Peyer's patch (tissue), 4 donors: ENCODE results near the gene CHAF1A. TPM values are rescaled to one million over a fixed set of nuclear protein-coding genes. Genes with fewer than 3 reads are reported as not detected.

Experiments
- DNase-seq, 3 donors: peaks; one replicate each; pipeline ENCODE4 v3.0.0-alpha.2; 2017 to 2019
- H3K27ac ChIP-seq, 4 donors: fragments of 200-600 bp; sonication (generic); one replicate each; pipeline ENCODE4 v1.5.1; 2016 to 2019
- H3K27me3 ChIP-seq, 2 donors: fragments of 200-600 bp; sonication (generic); one replicate each; pipeline ENCODE4 v1.5.1; 2019
- H3K36me3 ChIP-seq, 3 donors: fragments of 200-600 bp; sonication (generic); one replicate each; pipeline ENCODE4 v1.5.1; 2016 to 2019
- H3K4me1 ChIP-seq, 4 donors: fragments of 200-600 bp; sonication (generic); one replicate each; pipeline ENCODE4 v1.5.1; 2016 to 2019
- H3K4me3 ChIP-seq, 4 donors: fragments of 200-600 bp; sonication (generic); 1 replicate in 3 of 4; 2 replicates in 1 of 4; pipeline ENCODE4 v1.5.1; 2016 to 2019; ENCODE audit warnings: mild to moderate bottlenecking in 1 of 4
- H3K9me3 ChIP-seq, 4 donors: fragments of 200-600 bp; sonication (generic); one replicate each; pipeline ENCODE4 v1.5.1; 2016 to 2019; ENCODE audit warnings: mild to moderate bottlenecking in 1 of 4
- POLR2A ChIP-seq, 2 donors: fragments of 450-650 bp; IDR thresholded peaks; one replicate each; pipeline ENCODE4 v1.5.1; 2017; ENCODE audit warnings: antibody characterized with exemption in 2 of 2, mild to moderate bottlenecking in 2 of 2, moderate library complexity in 2 of 2
- total RNA-seq, 4 donors: library from RNA; depleted of rRNA; stranded (reverse); fragments of >200 nt; gene quantifications; one replicate each; pipeline ENCODE4 v1.1.0, GENCODE V29; 2016
- TF ChIP-seq, protein P1 (sequence below), 6 experiments: fragments of 450-650 bp in 4 of 6; fragments of 200-600 bp in 2 of 6; sonication (generic) in 1 of 6; IDR thresholded peaks; one replicate each; pipeline ENCODE4 v1.5.1; 2017 to 2019; ENCODE audit warnings: antibody characterized with exemption in 6 of 6, mild to moderate bottlenecking in 3 of 6, moderate library complexity in 1 of 6

CHAF1A gene
- total RNA-seq, 4 donors from 2014 or later = 7.5 to 66.8 (median 14.4) TPM

DNA sequence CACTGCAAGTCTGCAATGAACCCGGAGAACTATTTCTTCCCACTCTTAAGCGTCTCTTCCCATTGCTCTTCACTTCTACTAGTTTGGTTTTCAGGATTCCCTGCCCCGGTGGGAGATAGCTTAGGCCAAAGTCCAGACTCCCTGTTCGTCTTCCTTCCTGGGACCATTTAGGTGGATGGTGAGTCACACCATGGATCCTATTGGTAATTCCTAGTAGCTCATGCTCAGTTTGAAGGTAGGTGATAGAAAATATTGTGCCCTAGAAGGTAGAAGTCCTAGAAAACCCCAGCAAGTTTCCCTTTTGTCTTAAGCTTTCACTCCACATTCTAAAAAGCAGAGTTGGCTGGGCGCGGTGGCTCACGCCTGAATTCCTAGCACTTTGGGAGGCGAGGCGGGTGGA lies 13.8 kb downstream of the CHAF1A start:
- no peaks in the 10 kb centered on the region for H3K27me3 ChIP-seq
- H3K4me1 ChIP-seq = no peaks in the 10 kb centered on the region
- no peak overlapping the region for H3K4me3 ChIP-seq
- H3K36me3 ChIP-seq = no peaks in the 10 kb centered on the region
- no peak for DNase-seq
- no peaks in the 10 kb centered on the region for H3K9me3 ChIP-seq
- H3K27ac ChIP-seq = no peak overlapping the region
- no peak for TF ChIP-seq POLR2A (IDR thresholded peaks at IDR 0.05)
- TF ChIP-seq, protein P1, sequence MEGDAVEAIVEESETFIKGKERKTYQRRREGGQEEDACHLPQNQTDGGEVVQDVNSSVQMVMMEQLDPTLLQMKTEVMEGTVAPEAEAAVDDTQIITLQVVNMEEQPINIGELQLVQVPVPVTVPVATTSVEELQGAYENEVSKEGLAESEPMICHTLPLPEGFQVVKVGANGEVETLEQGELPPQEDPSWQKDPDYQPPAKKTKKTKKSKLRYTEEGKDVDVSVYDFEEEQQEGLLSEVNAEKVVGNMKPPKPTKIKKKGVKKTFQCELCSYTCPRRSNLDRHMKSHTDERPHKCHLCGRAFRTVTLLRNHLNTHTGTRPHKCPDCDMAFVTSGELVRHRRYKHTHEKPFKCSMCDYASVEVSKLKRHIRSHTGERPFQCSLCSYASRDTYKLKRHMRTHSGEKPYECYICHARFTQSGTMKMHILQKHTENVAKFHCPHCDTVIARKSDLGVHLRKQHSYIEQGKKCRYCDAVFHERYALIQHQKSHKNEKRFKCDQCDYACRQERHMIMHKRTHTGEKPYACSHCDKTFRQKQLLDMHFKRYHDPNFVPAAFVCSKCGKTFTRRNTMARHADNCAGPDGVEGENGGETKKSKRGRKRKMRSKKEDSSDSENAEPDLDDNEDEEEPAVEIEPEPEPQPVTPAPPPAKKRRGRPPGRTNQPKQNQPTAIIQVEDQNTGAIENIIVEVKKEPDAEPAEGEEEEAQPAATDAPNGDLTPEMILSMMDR (IDR thresholded peaks at IDR 0.05) = no peak

DNA sequence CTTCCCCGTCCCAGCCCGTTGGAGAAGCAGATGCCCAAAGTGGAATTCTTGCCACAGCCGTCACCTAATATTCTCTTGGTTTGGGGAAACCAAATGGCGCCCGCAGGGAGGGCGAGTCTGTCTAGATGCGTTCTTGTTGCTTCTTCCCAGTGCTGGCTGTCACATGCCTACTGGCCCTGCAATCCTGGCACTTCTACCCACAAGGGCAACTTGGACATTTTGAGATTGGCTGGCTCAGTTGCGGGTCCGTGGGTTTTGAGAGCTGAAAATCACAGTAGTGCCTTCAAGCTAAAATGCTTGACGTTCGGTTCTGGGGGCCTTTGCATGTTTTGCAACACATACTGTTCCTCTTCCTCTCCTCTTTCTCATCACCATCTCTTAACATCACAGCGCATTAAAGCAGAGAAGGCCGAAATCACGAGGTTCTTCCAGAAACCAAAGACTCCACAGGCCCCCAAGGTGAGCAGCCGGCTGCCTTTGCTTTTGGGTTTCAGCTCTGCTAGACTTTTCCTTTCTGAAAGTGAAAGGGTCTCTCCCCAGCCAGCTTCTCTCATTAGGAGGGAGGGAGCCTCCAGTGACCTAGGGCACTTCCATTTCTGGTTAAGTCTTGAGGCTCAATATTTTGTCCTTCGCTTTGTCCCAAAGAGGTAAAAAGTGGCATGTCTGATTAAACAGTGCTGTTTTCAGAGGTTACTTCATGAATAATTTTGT lies 21.1 kb downstream of the CHAF1A start:
- no peaks in the 10 kb centered on the region for H3K9me3 ChIP-seq
- no peaks in the 10 kb centered on the region for H3K4me1 ChIP-seq
- H3K4me3 ChIP-seq = no peak overlapping the region
- no peak for TF ChIP-seq POLR2A (IDR thresholded peaks at IDR 0.05)
- TF ChIP-seq, protein P1 (IDR thresholded peaks at IDR 0.05) = no peak
- no peak for DNase-seq
- no peak overlapping the region for H3K27ac ChIP-seq
- no peaks in the 10 kb centered on the region for H3K27me3 ChIP-seq
- peaks cover 0 to 4% (median 0%) of the 10 kb centered on the region in 3 donors for H3K36me3 ChIP-seq

DNA sequence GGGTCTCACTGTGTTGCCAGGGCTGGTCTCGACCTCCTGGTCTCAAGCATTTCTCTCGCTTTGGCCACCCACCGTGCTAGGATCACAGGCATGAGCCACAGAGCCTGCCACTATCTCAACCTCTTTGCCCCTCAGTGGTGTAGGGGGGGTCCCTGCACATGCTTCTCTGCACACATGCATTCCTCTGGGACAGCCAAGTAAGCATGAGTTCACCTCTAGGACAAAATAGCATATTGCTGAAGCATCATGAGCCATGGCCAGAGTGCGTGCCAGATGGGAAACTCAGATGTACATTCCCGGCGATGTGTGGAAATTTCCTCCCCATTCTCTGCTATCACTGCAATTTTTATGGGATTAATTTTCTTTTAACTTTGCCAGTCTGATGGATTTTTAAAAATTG lies 23.1 kb downstream of the CHAF1A start:
- Histone ChIP-seq H3K4me3 (no peak overlapping the region), H3K4me1 (no peaks in the 10 kb centered on the region), H3K27ac (no peak overlapping the region), H3K36me3 (peaks cover 0 to 12% (median 0%) of the 10 kb centered on the region in 3 donors), H3K27me3 (no peaks in the 10 kb centered on the region), H3K9me3 (no peaks in the 10 kb centered on the region)
- TF ChIP-seq POLR2A (IDR thresholded peaks at IDR 0.05) = no peak
- TF ChIP-seq, protein P1 (IDR thresholded peaks at IDR 0.05) = no peak
- no peak for DNase-seq

- Histone ChIP-seq H3K4me1 (no peaks in the 10 kb centered on the region), H3K4me3 (no peak overlapping the region), H3K9me3 (no peaks in the 10 kb centered on the region), H3K27me3 (no peaks in the 10 kb centered on the region), H3K27ac (no peak overlapping the region), H3K36me3 (peaks cover 0 to 23% (median 0%) of the 10 kb centered on the region in 3 donors)
- TF ChIP-seq POLR2A (IDR thresholded peaks at IDR 0.05) = no peak
- TF ChIP-seq, protein P1 (IDR thresholded peaks at IDR 0.05) = no peak
- no peak for DNase-seq
Observed at GRCh38 chr19:4428326-4428975, 26.0 kb downstream of the CHAF1A start.

DNA sequence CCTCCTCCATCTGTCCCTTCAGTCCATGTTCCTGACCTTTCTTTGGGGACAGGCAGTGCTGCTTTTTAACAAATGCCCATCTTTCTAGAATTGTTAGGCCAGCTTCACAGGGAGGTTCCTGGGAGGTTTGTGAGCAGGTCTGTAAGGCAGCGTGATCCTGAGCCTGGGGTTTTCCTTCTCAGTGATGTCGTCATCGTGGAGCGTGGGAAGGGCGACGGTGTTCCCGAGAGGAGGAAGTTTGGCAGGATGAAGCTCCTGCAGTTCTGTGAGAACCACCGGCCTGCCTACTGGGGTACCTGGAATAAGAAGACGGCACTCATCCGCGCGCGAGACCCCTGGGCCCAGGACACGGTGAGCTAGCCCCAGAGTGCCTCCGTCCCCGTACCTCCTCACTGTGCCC lies 26.8 kb downstream of the CHAF1A start:
- no peaks in the 10 kb centered on the region for H3K27me3 ChIP-seq
- no peak overlapping the region for H3K4me3 ChIP-seq
- no peak for TF ChIP-seq POLR2A (IDR thresholded peaks at IDR 0.05)
- H3K9me3 ChIP-seq = no peaks in the 10 kb centered on the region
- no peaks in the 10 kb centered on the region for H3K4me1 ChIP-seq
- no peak overlapping the region for H3K27ac ChIP-seq
- H3K36me3 ChIP-seq = peaks cover 0 to 27% (median 0%) of the 10 kb centered on the region in 3 donors
- no peak for DNase-seq

GRCh38 chr19:4429771-4430171 lies 27.3 kb downstream of the CHAF1A start:
- peaks cover 0 to 25% (median 0%) of the 10 kb centered on the region in 3 donors for H3K36me3 ChIP-seq
- no peak for DNase-seq
- H3K9me3 ChIP-seq = no peaks in the 10 kb centered on the region
- H3K27me3 ChIP-seq = no peaks in the 10 kb centered on the region
- H3K27ac ChIP-seq = peak overlapping the region in 1 of 4 donors; percentile 77
- no peaks in the 10 kb centered on the region for H3K4me1 ChIP-seq
- no peak for TF ChIP-seq POLR2A (IDR thresholded peaks at IDR 0.05)
- TF ChIP-seq, protein P1 (IDR thresholded peaks at IDR 0.05) = no peak
- H3K4me3 ChIP-seq = no peak overlapping the region
